M059J (cell line): ENCODE measurements around the gene ADIPOR2. TPM values are rescaled to one million over a fixed set of nuclear protein-coding genes. Genes with fewer than 3 reads are reported as not detected.
A peak's percentile ranks its signal among the peaks of the same experiment; 100 is the strongest.
"Not testable (repeated sequence)": the region's sequence is repeated elsewhere in the genome, so short reads cannot be mapped to it uniquely, and the experiment has no call there.

Experiments used
- DNase-seq: peaks from one replicate; pipeline ENCODE4 v3.0.0-alpha.2; 2012; ENCODE audit warnings: low read depth
- total RNA-seq: library from RNA; depleted of rRNA; stranded (reverse); fragments of >200 nt; shearing (Covaris generic); gene quantifications from 2 replicates; pipeline ENCODE4 v1.2.3, GENCODE V29; 2014

Gene ADIPOR2
- total RNA-seq, 1 experiment from 2014 or later = 42.0 TPM

DNA sequence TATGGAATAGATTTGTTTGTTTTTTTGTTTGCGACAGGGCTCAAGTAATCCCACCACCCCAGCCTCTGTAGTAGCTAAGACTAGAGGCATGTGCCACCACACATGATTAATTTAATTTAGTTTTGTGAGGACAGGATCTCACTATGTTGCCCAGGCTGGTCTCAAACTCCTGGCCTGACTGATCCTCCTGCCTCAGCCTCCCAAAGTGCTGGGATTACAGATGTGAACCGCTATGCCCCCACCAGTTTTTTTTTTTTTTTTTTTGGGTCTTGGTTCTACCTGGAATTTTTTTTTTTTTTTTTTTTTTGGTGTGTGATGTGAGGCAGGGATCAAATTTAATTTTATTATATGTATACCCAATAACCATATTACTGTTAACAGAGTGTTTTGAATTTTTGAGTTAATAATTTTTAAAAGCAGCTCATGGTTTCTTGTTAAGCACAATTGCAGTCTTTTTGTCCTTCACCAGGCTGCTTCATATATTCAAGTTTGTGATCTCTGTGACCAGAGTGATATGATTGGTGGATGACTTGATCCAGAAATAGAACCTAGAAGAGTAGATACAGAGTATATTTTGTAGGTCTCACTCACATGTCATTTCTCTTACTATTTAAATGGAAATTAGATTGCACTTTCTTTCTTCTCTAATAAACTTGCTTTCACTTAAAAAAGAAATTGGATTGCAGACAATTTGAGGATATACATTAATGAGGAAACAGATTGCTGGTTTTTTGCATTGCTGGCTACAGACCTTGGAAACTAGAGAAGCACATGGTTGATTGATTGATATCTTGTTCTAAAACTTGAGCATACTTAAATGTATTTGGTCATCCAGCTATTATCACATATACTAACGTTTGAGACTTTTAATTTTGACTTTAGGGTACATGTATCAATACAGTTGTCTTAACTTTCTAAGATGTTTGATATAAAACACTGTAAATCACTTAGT is 13.2 kb downstream of the ADIPOR2 start:
- no peak for DNase-seq

DNA sequence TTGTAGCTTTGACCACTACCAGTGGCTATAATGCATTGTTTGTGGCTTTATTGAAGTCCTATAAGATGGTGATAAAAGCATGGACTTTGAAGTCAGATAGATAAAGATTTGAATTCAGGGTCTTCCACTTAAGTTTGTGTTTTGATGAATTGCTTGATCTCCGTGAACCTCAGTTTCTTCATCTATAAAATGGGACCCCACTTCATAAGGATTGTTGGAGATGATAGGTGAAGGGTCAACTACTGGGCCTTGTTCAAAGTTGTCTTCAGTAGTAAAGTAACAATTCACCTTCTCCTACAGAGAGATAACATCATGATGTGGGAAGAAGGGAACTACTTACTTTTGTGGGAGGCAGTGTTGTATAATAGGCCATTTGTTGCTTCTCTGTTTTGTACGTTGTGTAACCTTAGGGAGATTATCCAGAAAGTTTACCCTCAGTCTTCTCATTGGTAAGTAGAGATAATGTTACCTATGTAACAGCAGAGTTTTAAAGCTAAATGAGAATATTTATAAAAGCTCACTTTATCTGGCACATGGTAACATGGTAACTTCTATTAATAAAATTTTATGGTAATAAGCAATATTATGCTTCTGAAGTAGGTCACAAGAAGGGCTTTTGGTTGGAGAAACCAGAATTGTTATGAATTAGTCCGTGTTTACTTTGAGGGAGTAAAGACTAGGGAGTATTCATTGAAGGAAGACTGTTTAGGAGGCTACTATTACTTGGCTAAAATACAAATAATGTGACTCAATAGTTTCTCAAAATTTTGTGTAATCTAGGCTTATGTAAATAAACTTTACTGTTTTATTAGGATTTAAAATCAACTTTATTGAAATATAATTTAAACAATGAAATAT is 15.1 kb downstream of the ADIPOR2 start:
- peak; percentile 40 for DNase-seq

DNA sequence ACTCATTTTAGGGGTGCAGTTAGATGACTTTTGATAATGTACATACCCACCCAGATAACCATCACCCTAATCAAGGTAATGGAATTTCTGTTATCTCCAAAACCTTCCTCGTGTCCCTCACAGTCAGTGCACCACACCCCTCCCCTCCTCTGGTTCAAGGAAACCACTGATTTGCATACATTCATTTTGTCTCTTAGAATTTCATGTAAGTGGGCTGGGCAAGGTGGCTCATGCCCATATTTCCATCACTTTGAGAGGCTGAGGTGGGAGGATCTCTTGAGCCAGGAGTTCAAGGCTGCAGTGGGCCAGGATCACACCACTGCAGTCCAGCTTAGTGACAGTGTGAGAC is 15.7 kb downstream of the ADIPOR2 start:
- peak; percentile 48 for DNase-seq

DNA sequence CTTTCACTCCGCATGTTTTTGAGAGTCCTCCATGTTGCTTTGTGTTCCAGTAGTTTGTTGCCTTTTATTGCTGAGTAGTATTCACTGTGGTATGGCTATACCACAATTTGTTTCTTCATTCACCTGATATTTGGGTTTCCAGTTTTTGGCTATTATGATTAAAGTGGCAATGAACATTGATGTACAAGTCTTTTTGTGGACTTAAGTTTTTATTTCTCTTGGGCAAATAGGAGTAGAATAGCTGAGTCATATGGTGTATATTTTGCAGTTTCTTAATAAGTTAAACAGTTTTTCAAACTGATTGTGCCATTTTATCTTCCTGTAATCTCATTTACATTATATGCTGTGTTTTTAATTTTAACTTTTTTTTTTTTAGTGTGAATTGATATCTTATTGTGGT is 16.2 kb downstream of the ADIPOR2 start:
- no peak for DNase-seq

DNA sequence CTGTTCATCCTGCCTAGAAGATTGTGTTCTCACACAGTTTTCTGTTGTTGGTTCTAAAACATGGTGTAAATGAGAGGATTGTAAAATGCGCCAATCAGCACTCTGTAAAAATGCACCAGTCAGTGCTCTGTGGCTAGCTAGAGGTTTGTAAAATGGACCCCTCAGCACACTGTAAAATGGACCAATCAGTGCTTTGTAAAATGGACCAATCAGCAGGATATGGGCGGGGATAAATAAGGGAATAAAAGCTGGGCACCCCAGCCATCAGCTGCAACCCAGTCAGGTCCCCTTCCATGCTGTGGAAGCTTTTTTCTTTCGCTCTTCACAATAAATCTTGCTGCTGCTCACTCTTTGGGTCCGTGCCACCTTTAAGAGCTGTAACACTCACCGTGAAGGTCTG is 19.1 kb downstream of the ADIPOR2 start:
- not testable (repeated sequence) for DNase-seq

DNA sequence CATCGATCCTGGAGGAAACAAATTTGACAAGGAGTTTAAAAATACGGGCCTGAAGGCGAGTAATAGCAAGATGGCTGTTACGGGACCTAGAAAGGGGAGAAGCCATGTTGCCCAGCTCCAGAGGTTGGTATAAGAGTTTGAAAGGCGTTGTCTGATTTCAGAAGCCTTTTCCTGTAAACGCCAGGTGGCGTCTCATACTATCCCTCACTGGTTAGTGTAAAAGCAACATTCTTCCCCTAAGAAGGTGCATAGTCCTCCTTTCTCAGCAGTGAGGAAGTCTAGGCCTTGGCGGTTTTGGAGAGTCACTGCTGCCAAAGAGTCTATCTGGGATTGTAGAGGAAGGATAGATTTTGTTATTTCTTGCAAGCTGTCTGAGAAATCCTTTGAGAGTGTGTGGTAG is 20.0 kb downstream of the ADIPOR2 start:
- DNase-seq = not testable (repeated sequence)

DNA sequence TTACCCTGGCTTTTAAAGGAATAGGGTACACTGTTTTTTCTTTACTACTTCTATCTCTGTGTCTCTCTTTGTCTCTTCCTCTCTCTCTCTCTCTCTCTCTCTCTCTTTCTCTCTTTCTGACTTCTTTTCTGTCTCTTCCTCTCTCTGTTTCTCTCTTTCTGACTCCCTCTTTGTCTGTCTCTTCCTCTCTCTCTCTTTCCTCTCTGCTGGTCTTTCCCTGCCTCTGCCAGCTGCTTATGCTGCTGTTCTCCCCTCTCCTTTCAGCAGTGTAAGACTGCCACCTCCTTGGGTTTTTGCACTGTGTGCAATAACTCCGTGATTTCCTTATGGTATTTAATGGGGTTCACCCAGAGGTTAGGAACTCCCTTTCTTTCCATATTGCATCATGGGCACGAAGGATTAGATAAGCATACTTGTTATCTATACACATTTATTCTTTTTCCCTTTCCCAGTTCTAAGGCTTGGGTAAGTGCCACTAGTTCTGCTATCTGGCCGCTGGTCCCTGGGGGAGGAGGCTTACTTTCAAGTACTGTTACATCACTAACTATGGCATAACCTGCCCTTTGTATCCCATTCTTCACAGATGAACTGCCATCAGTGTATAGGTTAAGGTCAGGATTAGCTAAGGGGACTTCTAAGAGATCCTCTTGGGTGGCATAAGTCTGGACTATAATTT is 20.8 kb downstream of the ADIPOR2 start:
- not testable (repeated sequence) for DNase-seq

DNA sequence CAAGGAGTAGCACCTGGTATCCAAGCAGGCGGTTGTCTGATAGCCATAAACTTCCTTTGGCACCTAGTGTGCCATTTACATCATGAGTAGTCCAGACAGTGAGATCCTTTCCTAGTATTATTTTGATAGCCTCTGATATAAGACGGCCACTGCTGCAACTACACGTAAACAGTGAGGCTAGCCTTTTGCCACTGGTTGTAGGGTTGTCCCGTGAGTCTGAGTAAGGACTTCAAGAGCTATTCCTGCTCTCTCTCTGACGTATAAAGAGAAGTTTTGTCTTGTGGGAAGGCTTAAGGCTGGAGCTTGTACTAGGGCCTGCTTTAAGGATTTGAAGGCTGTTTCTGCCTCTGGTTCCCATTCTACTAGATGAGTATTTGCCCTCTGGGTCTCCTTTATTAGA is 21.4 kb downstream of the ADIPOR2 start:
- not testable (repeated sequence) for DNase-seq

DNA sequence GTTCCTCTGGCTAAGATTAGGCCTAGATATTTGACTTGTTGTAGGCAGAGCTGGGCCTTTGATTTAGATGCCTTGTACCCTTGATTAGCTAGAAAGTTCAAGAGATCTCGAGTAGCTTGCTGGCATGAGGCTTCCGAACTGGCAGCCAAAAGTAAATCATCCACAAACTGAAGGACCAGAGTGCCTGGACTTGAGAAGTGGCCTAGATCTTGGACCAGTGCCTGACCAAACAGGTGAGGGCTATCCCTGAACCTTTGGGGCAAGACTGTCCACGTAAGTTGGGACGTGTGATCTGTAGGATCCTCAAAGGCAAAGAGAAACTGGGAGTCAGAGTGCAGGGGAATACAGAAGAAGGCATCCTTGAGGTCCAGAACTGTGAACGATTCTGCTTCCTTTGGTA is 22.0 kb downstream of the ADIPOR2 start:
- DNase-seq = not testable (repeated sequence)

DNA sequence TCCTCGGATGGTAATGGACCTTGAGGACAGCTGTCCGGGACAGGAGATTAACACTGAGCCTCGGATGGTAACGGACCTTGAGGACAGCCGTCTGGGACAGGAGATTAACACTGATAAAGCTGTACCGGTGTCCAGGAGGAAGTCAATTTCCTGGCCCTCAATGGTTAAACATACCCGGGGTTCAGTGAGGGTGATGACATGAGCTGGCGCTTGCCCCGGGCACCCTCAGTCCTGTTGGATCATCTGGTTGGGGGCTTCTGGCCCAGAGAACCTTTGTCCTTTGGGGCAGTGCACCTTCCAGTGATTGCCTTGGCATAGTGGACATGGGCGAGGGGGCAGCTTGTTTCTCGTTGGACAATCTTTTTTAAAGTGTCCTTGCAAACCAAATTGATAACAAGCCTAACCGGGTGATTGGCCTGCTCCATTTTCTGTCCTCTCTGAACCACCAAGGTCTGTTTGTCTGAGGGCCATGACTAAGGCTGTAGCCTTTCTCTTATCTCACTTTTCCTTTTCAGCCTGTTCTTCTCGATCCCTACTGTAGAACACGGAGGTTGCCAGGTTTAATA is 23.0 kb downstream of the ADIPOR2 start:
- not testable (repeated sequence) for DNase-seq

DNA sequence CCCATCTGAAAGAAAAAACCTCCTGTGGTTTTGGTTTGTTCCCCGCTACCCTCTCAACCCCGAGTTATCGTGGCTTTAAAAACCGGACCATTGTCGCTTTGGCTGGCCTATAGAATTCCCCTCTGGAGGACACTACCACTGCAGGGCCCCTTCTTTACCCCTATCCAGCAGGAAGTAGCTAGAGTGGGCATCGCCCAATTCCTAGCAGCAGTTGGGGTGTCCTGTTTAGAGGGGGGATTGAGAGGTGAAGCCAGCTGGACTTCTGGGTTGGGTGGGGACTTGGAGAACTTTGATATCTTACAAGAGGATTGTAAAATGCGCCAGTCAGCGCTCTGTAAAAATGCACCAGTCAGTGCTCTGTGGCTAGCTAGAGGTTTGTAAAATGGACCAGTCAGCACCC is 24.6 kb downstream of the ADIPOR2 start:
- DNase-seq = peak; percentile 13

DNA sequence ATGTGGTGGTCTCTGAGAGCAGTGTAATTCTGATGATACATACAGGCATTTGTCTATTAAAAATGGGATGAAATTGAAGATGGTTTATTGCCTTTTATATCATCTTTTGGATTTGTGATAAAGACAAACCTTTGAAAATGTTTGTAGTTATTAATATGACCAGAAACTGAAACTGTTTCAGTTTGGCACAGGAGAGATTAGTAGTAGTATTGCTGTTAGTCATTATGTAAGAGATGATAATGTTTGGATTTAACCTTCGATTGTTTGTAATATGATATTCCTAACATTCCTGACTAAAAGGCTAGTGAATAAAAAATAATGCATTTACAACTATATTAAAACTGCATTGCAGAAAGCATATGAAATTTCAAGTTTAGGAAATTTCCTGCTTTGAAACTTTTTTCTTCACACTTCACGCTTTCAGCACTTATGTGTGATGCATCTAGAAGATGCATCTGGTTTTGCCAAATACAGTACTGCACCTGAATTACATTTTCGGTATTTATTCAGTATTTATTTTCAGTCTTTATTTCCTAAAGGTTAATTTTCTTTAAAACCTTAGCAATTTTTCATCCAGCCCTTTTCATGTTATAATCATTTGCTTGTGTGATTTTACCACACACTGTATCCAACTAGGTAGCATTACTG is 25.5 kb downstream of the ADIPOR2 start:
- peak; percentile 13 for DNase-seq

DNA sequence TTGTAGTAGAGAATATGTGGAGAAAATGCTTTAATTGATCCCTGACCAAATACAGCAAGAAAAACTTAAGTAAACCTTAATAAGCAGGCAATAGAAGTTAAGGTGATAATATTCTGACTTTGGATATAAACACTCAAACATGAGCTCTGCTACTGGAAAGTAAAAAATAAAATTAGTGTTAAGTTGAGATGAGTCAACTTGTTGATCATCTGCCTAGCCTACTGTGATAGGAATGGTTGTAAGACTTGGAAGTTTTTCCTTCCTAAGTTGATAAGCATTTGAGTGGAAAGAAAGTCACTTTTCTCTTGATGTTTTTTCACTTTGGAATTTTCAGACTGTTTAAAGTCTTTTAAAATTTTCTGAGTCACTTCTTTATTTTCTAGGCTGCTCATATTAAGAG is 26.0 kb downstream of the ADIPOR2 start:
- peak; percentile 30 for DNase-seq

DNA sequence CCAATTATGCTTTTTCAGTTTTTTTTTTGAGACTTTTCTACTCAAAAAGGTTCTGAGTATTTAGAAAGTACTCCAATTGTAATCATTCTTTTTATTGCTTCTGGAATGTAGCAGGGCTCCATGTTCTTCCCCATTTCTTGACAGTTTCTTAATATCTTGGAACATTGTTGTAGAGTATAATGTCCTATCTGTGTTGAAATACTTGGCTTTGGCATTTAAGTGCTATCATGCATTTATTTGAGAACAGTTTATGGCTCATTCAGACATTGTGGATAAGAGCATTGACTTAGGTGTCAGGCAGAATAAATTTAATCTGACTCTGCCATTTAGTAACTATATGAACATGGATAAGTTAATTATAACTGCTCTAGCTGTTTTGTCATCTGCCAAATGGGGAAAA is 28.3 kb downstream of the ADIPOR2 start:
- DNase-seq = no peak

DNA sequence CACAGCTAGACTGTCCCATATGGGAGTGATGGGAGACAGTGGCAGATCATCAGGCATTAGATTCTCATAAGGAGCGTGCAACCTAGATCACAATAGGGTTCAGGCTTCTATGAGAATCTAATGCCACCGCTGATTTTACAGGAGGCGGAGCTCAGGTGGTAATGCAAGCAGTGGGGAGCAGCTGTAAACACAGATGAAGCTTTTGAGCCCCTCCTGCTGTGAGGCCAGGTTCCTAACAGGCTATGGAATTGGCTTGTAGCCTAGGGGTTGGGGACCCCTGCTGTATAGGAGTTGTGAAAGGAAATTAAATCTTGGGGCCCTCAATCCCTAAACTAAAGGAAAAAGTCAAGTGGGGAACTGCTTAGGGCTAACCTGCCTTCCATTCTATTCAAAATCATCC is 29.6 kb downstream of the ADIPOR2 start:
- no peak for DNase-seq

DNA sequence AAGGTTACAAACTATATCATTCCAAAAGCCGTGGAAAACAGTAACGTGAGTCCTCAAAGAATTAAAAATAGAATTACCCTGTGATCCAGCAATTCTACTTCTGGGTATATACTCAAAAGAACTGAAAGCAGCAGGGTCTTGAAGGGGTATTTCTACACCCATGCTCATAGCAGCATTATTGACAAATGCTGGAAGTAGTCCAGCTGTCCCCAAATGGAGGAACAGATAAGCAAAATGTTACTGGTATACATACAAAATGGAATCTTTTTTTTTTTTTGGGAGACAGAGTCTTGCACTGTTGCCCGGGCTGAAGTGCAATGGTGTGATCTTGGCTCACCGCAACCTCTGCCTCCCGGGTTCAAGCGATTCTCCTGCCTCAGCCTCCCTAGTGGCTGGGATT is 32.9 kb downstream of the ADIPOR2 start:
- no peak for DNase-seq

DNA sequence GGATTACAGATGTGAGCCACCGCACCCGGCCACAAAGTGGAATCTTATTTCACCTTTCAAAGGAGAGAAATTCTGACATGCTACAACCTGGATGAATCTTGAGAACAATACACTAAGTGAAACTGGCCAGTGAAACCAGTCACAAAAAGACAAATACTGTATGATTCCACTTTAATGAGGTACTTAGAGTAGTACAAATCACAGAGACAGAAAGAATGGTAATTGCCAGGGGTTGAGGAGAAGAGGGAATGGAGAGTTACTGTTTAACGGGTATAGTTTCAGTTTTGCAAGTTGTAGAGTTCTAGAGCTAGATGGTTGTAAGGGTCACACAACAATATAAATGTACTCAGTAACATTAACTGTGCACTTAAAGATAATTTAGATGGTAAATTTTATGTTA is 33.4 kb downstream of the ADIPOR2 start:
- no peak for DNase-seq

DNA sequence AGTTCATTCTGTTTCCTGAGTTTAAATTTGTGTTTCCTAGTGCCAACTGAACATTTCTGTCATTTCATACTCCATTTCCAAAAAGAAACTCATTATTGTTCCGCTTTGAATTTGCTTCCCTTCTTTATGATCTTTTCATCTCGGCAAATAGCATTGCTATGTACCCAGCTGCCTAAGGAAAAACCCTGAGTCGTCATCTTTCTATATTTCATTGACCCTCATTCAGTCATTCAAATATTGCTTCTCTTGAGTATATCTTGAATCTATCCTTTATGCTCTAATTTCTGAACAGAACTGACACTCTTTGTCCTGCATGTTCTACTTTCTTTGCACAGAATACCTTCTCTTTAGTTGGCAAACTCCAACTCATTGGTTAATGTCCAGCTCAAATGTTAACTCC is 35.9 kb downstream of the ADIPOR2 start:
- no peak for DNase-seq

DNA sequence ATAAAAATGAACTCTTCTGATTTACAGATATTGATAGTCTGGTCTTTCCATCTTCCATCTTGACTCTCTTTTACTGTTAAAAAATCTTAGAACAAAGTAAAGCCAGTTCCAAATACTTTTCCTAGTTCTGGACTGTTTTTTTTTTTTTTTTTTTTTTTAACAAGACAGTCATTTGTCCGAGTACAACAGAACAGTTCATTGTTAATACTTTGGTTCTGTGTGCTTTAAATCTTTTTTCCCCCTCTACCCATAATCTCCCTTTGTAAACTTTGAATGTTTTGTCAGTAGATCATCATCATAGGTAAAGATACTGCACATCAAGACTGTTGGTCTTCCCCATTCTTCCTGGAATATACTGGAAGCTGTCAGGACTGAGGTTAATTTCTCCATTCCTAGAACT is 38.0 kb downstream of the ADIPOR2 start:
- no peak for DNase-seq

DNA sequence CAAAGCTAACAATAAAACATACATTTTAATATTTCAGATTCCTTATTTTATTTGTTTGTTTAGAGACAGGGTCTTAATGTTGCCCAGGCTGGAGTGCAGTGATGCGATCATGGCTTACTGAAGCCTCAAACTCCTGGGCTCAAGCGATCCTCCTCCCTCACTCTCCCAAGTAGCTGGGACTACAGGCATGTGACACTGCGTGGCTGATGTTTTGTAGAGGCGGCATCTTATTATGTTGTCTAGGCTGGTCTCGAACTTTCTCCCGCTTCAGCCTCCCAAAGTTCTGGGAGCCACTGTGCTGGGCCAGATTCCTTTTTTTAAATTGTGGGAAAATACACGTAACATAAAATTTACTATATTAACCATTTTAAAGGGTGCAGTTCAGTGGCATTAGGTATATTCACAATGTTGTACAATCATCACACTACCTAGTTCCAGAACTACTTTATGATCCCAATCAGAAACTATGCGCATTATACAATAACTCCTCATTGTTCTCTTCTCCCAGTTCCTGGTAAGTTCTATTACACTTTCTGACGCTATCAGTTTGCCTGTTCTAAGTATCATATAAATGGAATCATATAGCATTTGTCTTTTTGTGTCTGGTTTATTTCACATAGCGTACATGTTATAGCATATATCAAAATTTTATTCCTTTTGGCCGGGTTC is 40.3 kb downstream of the ADIPOR2 start:
- no peak for DNase-seq

DNA sequence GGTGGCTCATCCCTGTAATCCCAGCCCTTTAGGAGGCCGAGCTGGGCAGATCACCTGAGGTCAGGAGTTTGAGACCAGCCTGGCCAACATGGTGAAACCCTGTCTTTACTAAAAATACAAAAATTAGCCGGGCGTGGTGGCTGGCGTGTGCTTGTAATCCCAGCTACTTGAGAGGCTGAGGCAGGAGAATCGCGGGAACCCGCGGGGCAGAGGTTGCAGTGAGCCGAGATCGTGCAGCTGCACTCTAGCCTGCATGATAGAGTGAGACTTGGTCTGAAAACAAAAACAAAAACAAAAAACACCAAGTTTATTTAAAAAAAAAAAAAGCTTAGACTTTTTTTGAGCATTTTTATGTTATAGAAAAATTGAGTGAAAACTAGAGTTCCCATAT is 40.8 kb downstream of the ADIPOR2 start:
- not testable (repeated sequence) for DNase-seq
